Skeletal muscle tissue (tissue), 4 donors: Measurements from ENCODE around the gene FKBP1B. TPM values are rescaled to one million over a fixed set of nuclear protein-coding genes. Genes with fewer than 3 reads are reported as not detected.
"Not testable (repeated sequence)": the region's sequence is repeated elsewhere in the genome, so short reads cannot be mapped to it uniquely, and the experiment has no call there.

Experiments
- H3K27ac ChIP-seq: one replicate; pipeline ENCODE4 v1.7.0; 2013; ENCODE audit warnings: mild to moderate bottlenecking, low read depth, low read length, inconsistent platforms
- H3K27me3 ChIP-seq, 3 donors: one replicate each; pipeline ENCODE4 v1.7.0; 2013; ENCODE audit warnings: low read length in 3 of 3; ENCODE audit not compliant: control insufficient read depth in 3 of 3, insufficient read depth in 3 of 3
- H3K36me3 ChIP-seq, 3 donors: one replicate each; pipeline ENCODE4 v1.7.0; 2013; ENCODE audit warnings: low read length in 3 of 3; ENCODE audit not compliant: control insufficient read depth in 3 of 3, insufficient read depth in 3 of 3
- H3K4me1 ChIP-seq, 3 donors: one replicate each; pipeline ENCODE4 v1.7.0; 2013; ENCODE audit warnings: low read length in 3 of 3, mild to moderate bottlenecking in 3 of 3; ENCODE audit not compliant: control insufficient read depth in 3 of 3, insufficient read depth in 3 of 3
- H3K4me3 ChIP-seq, 3 donors: one replicate each; pipeline ENCODE4 v1.7.0; 2013; ENCODE audit warnings: low read length in 3 of 3
- H3K9ac ChIP-seq, 3 donors: one replicate each; pipeline ENCODE4 v1.7.0; 2013; ENCODE audit warnings: low read length in 3 of 3, mild to moderate bottlenecking in 3 of 3, moderate library complexity in 2 of 3, low read depth in 1 of 3
- H3K9me3 ChIP-seq, 3 donors: one replicate each; pipeline ENCODE4 v1.7.0; 2013; ENCODE audit warnings: low read length in 3 of 3; ENCODE audit not compliant: control insufficient read depth in 3 of 3
- total RNA-seq: library from RNA; depleted of rRNA; stranded (reverse); fragments of >200 nt; gene quantifications from one replicate; pipeline ENCODE4 v1.2.3, GENCODE V29; 2014
- donor health status: Osteomylitis.

Gene FKBP1B
- total RNA-seq, 1 donor from 2014 or later, result 1.6 TPM

- no peaks in the 10 kb centered on the region for H3K9me3 ChIP-seq
- no peak overlapping the region for H3K27ac ChIP-seq
- H3K4me1 ChIP-seq, result no peaks in the 10 kb centered on the region
- no peak overlapping the region for H3K9ac ChIP-seq
- H3K27me3 ChIP-seq, result no peaks in the 10 kb centered on the region
- no peak overlapping the region for H3K4me3 ChIP-seq
- peaks cover 14 to 27% (median 15%) of the 10 kb centered on the region in 3 donors for H3K36me3 ChIP-seq
These were observed 27.1 kb upstream of the FKBP1B start for GRCh38 chr2:24022324-24022974.

- peaks cover 14 to 27% (median 15%) of the 10 kb centered on the region in 3 donors for H3K36me3 ChIP-seq
- no peaks in the 10 kb centered on the region for H3K9me3 ChIP-seq
- H3K27me3 ChIP-seq, result no peaks in the 10 kb centered on the region
These were observed 26.5 kb upstream of the FKBP1B start for GRCh38 chr2:24022975-24023575.

GRCh38 chr2:24024018-24024417 is 25.5 kb upstream of the FKBP1B start:
- peaks cover 16 to 27% (median 17%) of the 10 kb centered on the region in 3 donors for H3K36me3 ChIP-seq
- H3K27ac ChIP-seq, result no peak overlapping the region
- H3K9me3 ChIP-seq, result no peaks in the 10 kb centered on the region
- H3K4me3 ChIP-seq, result no peak overlapping the region
- H3K9ac ChIP-seq, result no peak overlapping the region
- no peaks in the 10 kb centered on the region for H3K4me1 ChIP-seq
- no peaks in the 10 kb centered on the region for H3K27me3 ChIP-seq

More at GRCh38 chr2:24022975-24023575, 26.5 kb upstream of the FKBP1B start:
- Histone ChIP-seq H3K4me3 (no peak overlapping the region), H3K9ac (no peak overlapping the region), H3K4me1 (no peaks in the 10 kb centered on the region), H3K27ac (no peak overlapping the region)

GRCh38 chr2:24024996-24025663 is 24.4 kb upstream of the FKBP1B start:
- Histone ChIP-seq H3K36me3 (peaks cover 23 to 35% (median 27%) of the 10 kb centered on the region in 3 donors), H3K27me3 (no peaks in the 10 kb centered on the region), H3K9me3 (no peaks in the 10 kb centered on the region), H3K4me3 (no peak overlapping the region), H3K27ac (no peak overlapping the region), H3K9ac (no peak overlapping the region), H3K4me1 (no peaks in the 10 kb centered on the region)

GRCh38 chr2:24026233-24026632 is 23.3 kb upstream of the FKBP1B start:
- peaks cover 31 to 43% (median 38%) of the 10 kb centered on the region in 3 donors for H3K36me3 ChIP-seq
- no peaks in the 10 kb centered on the region for H3K4me1 ChIP-seq
- no peak overlapping the region for H3K27ac ChIP-seq
- H3K4me3 ChIP-seq, result no peak overlapping the region
- H3K9ac ChIP-seq, result no peak overlapping the region
- H3K9me3 ChIP-seq, result no peaks in the 10 kb centered on the region
- H3K27me3 ChIP-seq, result no peaks in the 10 kb centered on the region

- Histone ChIP-seq H3K4me1 (no peaks in the 10 kb centered on the region), H3K4me3 (no peak overlapping the region), H3K27me3 (no peaks in the 10 kb centered on the region), H3K27ac (no peak overlapping the region), H3K9ac (no peak overlapping the region), H3K36me3 (peaks cover 14 to 26% (median 21%) of the 10 kb centered on the region in 3 donors), H3K9me3 (no peaks in the 10 kb centered on the region)
These were observed 10.6 kb upstream of the FKBP1B start for GRCh38 chr2:24038786-24039499.

- H3K4me3 ChIP-seq, result no peak overlapping the region
- no peak overlapping the region for H3K27ac ChIP-seq
- no peak overlapping the region for H3K9ac ChIP-seq
- no peaks in the 10 kb centered on the region for H3K27me3 ChIP-seq
- no peaks in the 10 kb centered on the region for H3K9me3 ChIP-seq
- H3K4me1 ChIP-seq, result no peaks in the 10 kb centered on the region
- peaks cover 14 to 26% (median 21%) of the 10 kb centered on the region in 3 donors for H3K36me3 ChIP-seq
These were observed 9.0 kb upstream of the FKBP1B start for GRCh38 chr2:24040511-24040910.

GRCh38 chr2:24043133-24043532 is 6.4 kb upstream of the FKBP1B start:
- H3K4me1 ChIP-seq, result peaks cover 4 to 12% (median 9%) of the 10 kb centered on the region in 3 donors
- peaks cover 7 to 12% (median 12%) of the 10 kb centered on the region in 3 donors for H3K36me3 ChIP-seq
- not testable (repeated sequence) for H3K9ac ChIP-seq, H3K27ac ChIP-seq, H3K9me3 ChIP-seq, H3K4me3 ChIP-seq, H3K27me3 ChIP-seq

GRCh38 chr2:24045511-24046508 is 3.7 kb upstream of the FKBP1B start:
- Histone ChIP-seq H3K4me1 (peaks cover 9 to 22% (median 21%) of the 10 kb centered on the region in 3 donors), H3K27me3 (peaks cover 0 to 11% (median 5%) of the 10 kb centered on the region in 3 donors), H3K9ac (no peak overlapping the region), H3K27ac (no peak overlapping the region), H3K36me3 (no peaks in the 10 kb centered on the region), H3K9me3 (no peaks in the 10 kb centered on the region), H3K4me3 (peak overlapping the region in 1 of 3 donors; percentile 97)
